ENCODE results near the gene LRRC3.

DNA sequence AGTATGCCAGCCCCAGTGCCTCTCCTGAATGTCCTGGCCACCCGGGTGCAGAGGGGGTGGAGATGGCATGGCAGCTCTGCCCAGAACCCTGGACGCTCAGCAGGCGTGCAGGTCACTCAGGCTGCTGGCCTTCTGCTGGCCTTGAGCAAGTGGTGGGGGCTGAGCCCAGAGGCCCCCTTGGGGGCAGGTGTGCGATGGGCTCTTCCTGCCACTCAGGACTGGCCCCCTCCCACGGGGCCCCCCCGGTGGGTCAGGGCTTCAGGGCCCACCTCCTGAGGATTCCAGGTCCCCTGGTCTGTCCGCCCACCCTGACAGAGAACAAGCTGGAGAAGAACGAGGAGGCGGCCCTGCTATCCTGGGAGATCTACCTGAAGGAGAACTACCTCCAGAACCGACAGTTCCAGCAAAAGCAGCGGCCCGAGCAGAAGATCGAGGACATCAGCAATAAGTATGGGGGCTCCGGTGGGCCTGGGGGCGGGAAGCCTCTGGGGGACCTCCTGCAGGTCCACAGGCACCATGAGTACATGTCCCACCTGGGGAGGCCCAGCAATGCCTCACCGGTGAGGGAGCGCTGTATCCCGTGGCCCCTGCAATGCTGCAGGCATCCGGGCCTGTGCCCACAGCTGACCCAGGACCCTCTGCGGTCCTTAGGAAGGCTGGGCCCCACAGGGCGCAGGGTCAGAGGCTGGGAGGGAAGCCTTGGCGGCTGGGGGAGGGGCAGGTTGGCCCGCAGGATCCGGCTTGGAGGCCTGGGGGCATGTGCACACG lies 37.0 kb upstream of the LRRC3 start:
- TF ChIP-seq, protein P1, sequence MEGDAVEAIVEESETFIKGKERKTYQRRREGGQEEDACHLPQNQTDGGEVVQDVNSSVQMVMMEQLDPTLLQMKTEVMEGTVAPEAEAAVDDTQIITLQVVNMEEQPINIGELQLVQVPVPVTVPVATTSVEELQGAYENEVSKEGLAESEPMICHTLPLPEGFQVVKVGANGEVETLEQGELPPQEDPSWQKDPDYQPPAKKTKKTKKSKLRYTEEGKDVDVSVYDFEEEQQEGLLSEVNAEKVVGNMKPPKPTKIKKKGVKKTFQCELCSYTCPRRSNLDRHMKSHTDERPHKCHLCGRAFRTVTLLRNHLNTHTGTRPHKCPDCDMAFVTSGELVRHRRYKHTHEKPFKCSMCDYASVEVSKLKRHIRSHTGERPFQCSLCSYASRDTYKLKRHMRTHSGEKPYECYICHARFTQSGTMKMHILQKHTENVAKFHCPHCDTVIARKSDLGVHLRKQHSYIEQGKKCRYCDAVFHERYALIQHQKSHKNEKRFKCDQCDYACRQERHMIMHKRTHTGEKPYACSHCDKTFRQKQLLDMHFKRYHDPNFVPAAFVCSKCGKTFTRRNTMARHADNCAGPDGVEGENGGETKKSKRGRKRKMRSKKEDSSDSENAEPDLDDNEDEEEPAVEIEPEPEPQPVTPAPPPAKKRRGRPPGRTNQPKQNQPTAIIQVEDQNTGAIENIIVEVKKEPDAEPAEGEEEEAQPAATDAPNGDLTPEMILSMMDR (IDR thresholded peaks at IDR 0.05) = no peak
- TF ChIP-seq POLR2A (IDR thresholded peaks at IDR 0.05) (no peak), POLR2AphosphoS5 (IDR thresholded peaks at IDR 0.05) (no peak), EP300 (IDR thresholded peaks at IDR 0.05) (no peak)

Measured in suprapubic skin (tissue), 4 donors.